DND-41 (cell line): ENCODE results near the gene PAPSS2.

Source experiments
- ATAC-seq: fragments of 200-7000 bp; cut with Tn5 transposase; 3 replicates; pipeline ENCODE4 v1.9.1; 2021; ENCODE audit warnings: low read depth; ENCODE audit not compliant: insufficient read depth
- DNase-seq: peaks from one replicate; pipeline ENCODE4 v3.0.0-alpha.2; 2020
- H2AFZ ChIP-seq: 2 replicates; pipeline ENCODE4 v1.6.0; 2012; ENCODE audit warnings: low read depth, low read length
- H3K27ac ChIP-seq: 2 replicates; pipeline ENCODE4 v1.5.1; 2012; ENCODE audit warnings: low read length, inconsistent platforms
- H3K27me3 ChIP-seq: fragments of 200-600 bp; sonication (generic); 2 replicates; pipeline ENCODE4 v1.6.0; 2012; ENCODE audit warnings: low read length, mild to moderate bottlenecking, inconsistent platforms; ENCODE audit not compliant: insufficient read depth, poor library complexity
- H3K36me3 ChIP-seq: 2 replicates; pipeline ENCODE4 v1.5.1; 2012; ENCODE audit warnings: low read length, inconsistent platforms; ENCODE audit not compliant: insufficient read depth
- H3K4me1 ChIP-seq: 2 replicates; pipeline ENCODE4 v1.5.1; 2012; ENCODE audit warnings: mild to moderate bottlenecking, low read length; ENCODE audit not compliant: insufficient read depth
- H3K4me2 ChIP-seq: 2 replicates; pipeline ENCODE4 v1.6.0; 2012; ENCODE audit warnings: mild to moderate bottlenecking, moderate library complexity, low read length, inconsistent platforms; ENCODE audit not compliant: insufficient read depth
- H3K4me3 ChIP-seq, 2 experiments: fragments of 200-600 bp in 1 of 2; shearing (Covaris generic) in 1 of 2; 2 replicates each; pipeline ENCODE4 v1.5.1; 2012 to 2016; ENCODE audit warnings: inconsistent platforms in 2 of 2, low read length in 2 of 2, mild to moderate bottlenecking in 2 of 2, low read depth in 1 of 2, moderate library complexity in 1 of 2
- H3K79me2 ChIP-seq: 2 replicates; pipeline ENCODE4 v1.6.0; 2012; ENCODE audit warnings: low read length, inconsistent platforms; ENCODE audit not compliant: insufficient read depth
- H3K9ac ChIP-seq: 2 replicates; pipeline ENCODE4 v1.6.0; 2012; ENCODE audit warnings: low read depth, mild to moderate bottlenecking, inconsistent platforms, low read length, moderate library complexity
- H3K9me3 ChIP-seq: 2 replicates; pipeline ENCODE4 v1.5.1; 2012; ENCODE audit warnings: low read length, moderate library complexity, mild to moderate bottlenecking, inconsistent platforms; ENCODE audit not compliant: insufficient read depth, severe bottlenecking
- H4K20me1 ChIP-seq: 2 replicates; pipeline ENCODE4 v1.6.0; 2012; ENCODE audit warnings: low read length; ENCODE audit not compliant: insufficient read depth
- EZH2 ChIP-seq: IDR thresholded peaks from 3 replicates; pipeline ENCODE4 v1.6.1; 2012; ENCODE audit warnings: borderline replicate concordance, low read depth, mild to moderate bottlenecking, moderate library complexity, low read length, inconsistent platforms; ENCODE audit not compliant: severe bottlenecking
- TF ChIP-seq, protein P1 (sequence below): IDR thresholded peaks from 2 replicates; pipeline ENCODE4 v1.5.1; 2012; ENCODE audit warnings: borderline replicate concordance, low read length, moderate library complexity, mild to moderate bottlenecking; ENCODE audit not compliant: poor library complexity, severe bottlenecking; ENCODE audit errors: extremely low read depth

The PAPSS2 gene

DNA sequence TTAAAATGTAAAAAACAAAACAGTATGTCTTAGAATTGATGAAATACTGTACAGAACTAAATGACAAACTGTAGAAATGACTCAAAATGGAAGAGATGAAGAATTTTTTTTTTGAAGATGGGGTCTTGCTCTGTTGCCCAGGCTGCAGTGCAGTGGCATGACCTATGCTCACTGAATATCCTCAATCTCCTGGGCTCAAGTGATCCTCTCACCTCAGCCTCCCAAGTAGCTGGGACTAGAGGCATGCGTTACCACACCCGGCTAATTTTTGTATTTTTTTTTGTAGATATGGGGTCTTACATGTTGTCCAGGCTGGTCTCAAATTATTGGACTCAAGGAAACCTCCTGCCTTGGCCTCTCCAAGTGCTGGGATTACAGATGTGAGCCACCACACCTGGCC, 121.9 kb downstream of the PAPSS2 start:
- H3K4me3 ChIP-seq = no peak overlapping the region
- peaks cover 14% of the 10 kb centered on the region; the same call in 1 of the 2 replicates for H3K79me2 ChIP-seq
- no peaks in the 10 kb centered on the region for H3K27me3 ChIP-seq
- no peak overlapping the region for H2AFZ ChIP-seq
- DNase-seq (no peak), ATAC-seq (no peak)
- H3K9me3 ChIP-seq = no peaks in the 10 kb centered on the region
- no peak for TF ChIP-seq EZH2
- TF ChIP-seq, protein P1, sequence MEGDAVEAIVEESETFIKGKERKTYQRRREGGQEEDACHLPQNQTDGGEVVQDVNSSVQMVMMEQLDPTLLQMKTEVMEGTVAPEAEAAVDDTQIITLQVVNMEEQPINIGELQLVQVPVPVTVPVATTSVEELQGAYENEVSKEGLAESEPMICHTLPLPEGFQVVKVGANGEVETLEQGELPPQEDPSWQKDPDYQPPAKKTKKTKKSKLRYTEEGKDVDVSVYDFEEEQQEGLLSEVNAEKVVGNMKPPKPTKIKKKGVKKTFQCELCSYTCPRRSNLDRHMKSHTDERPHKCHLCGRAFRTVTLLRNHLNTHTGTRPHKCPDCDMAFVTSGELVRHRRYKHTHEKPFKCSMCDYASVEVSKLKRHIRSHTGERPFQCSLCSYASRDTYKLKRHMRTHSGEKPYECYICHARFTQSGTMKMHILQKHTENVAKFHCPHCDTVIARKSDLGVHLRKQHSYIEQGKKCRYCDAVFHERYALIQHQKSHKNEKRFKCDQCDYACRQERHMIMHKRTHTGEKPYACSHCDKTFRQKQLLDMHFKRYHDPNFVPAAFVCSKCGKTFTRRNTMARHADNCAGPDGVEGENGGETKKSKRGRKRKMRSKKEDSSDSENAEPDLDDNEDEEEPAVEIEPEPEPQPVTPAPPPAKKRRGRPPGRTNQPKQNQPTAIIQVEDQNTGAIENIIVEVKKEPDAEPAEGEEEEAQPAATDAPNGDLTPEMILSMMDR = no peak
- H3K9ac ChIP-seq = no peak overlapping the region
- 0 out of 2 replicates have a peak, but pooled peaks cover 2% of the 10 kb centered on the region for H4K20me1 ChIP-seq
- peaks cover 71% of the 10 kb centered on the region for H3K36me3 ChIP-seq
- no peak overlapping the region for H3K27ac ChIP-seq
- no peak overlapping the region for H3K4me2 ChIP-seq
- no peaks in the 10 kb centered on the region for H3K4me1 ChIP-seq

DNA sequence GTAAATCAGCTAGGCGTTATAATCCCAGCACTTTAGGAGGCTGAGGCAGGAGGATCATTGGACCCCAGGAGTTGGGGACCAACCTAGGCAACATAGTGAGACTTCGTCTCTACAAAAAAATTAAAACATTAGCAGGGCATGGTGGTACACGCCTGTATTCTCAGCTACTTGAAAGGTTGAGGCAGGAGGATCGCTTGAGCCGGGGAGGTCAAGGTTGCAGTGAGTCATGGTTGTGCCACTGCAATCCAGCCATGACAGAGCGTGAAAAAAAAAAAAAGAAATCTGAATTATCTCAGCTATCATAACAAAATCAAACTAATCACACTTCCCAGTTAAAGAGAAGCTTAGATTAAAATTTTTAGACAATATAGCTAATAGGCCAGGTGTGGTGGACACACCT, 123.0 kb downstream of the PAPSS2 start:
- Histone ChIP-seq H3K4me2 (no peak overlapping the region), H3K4me1 (no peaks in the 10 kb centered on the region), H4K20me1 (0 out of 2 replicates have a peak, but pooled peaks cover 2% of the 10 kb centered on the region), H3K9me3 (no peaks in the 10 kb centered on the region), H3K27me3 (no peaks in the 10 kb centered on the region), H3K4me3 (no peak overlapping the region), H3K79me2 (peaks cover 14% of the 10 kb centered on the region; the same call in 1 of the 2 replicates), H3K27ac (no peak overlapping the region), H3K36me3 (peaks cover 69% of the 10 kb centered on the region), H2AFZ (no peak overlapping the region), H3K9ac (no peak overlapping the region)
- DNase-seq (no peak), ATAC-seq (no peak)
- TF ChIP-seq, protein P1 = no peak

DNA sequence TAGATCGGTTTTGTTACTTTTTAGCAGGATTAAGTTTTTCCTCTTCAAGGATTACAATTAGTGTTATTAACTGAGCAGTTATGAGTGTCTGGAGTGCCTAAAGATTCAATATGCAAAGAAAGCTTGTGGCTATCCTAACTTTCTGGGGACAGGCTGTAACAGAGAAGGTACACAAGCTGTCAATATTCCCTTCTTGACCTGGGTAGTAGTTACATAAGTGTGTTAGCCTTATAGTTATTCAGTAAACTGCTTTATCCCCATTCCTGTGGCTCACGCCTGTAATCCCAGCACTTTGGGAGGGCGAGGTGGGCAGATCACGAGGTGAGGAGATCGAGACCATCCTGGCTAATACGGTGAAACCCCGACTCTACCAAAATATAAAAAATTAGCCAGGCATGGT, 126.7 kb downstream of the PAPSS2 start:
- Histone ChIP-seq H4K20me1 (no peaks in the 10 kb centered on the region), H2AFZ (no peak overlapping the region), H3K4me3 (no peak overlapping the region), H3K9me3 (no peaks in the 10 kb centered on the region), H3K79me2 (peaks cover 7% of the 10 kb centered on the region; the same call in 1 of the 2 replicates), H3K9ac (no peak overlapping the region), H3K36me3 (peaks cover 75% of the 10 kb centered on the region), H3K4me2 (no peak overlapping the region), H3K4me1 (no peaks in the 10 kb centered on the region), H3K27me3 (no peaks in the 10 kb centered on the region), H3K27ac (no peak overlapping the region)
- TF ChIP-seq, protein P1 = no peak
- no peak for TF ChIP-seq EZH2
- DNase-seq (no peak), ATAC-seq (no peak)

DNA sequence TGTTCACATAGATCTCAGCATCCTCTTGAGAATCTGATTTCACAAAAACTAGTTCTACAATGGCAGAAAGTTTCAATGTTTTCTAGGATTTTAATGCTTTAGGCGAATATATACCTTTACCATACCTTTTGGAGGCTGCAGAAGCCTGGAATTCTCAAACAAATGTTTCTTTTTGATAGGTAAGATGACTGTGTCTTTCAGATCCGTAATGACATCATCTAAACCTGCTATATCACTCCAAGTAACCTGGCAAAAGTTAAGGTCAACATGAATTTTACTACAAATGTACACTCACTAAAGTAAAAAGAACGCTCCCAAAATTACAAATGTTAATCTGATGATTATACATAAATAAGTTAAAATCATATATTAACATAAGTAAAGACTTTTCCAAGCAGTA, 130.5 kb downstream of the PAPSS2 start:
- no peak for DNase-seq
- Histone ChIP-seq H2AFZ (no peak overlapping the region), H3K36me3 (peaks cover 67% of the 10 kb centered on the region), H3K27ac (no peak overlapping the region), H3K4me1 (no peaks in the 10 kb centered on the region), H3K9me3 (no peaks in the 10 kb centered on the region), H3K4me2 (no peak overlapping the region), H4K20me1 (peaks cover 8% of the 10 kb centered on the region; the same call in 1 of the 2 replicates), H3K79me2 (peaks cover 23% of the 10 kb centered on the region), H3K4me3 (no peak overlapping the region), H3K9ac (no peak overlapping the region), H3K27me3 (no peaks in the 10 kb centered on the region)
- TF ChIP-seq, protein P1 = no peak
- TF ChIP-seq EZH2 = no peak
- ATAC-seq = no peak
